Keratinocyte (primary cell): ENCODE measurements around the gene CYTH1.

Experiments used
- CTCF ChIP-seq, 3 experiments: IDR thresholded peaks in 1 of 3; conservative IDR thresholded peaks in 1 of 3; optimal IDR thresholded peaks in 1 of 3; 2 replicates in 2 of 3; 3 replicates in 1 of 3; pipeline versions ENCODE3 to v1.5.1; 2011; ENCODE audit warnings: low read length in 3 of 3, mild to moderate bottlenecking in 3 of 3, moderate library complexity in 2 of 3, control low read depth in 1 of 3, inconsistent platforms in 1 of 3; ENCODE audit not compliant: insufficient read depth in 2 of 3; ENCODE audit errors: extremely low read depth in 1 of 3
- EZH2 ChIP-seq: IDR thresholded peaks from one replicate; pipeline ENCODE4 v1.6.1; 2012; ENCODE audit warnings: inconsistent platforms, mild to moderate bottlenecking, low read length, moderate library complexity

DNA sequence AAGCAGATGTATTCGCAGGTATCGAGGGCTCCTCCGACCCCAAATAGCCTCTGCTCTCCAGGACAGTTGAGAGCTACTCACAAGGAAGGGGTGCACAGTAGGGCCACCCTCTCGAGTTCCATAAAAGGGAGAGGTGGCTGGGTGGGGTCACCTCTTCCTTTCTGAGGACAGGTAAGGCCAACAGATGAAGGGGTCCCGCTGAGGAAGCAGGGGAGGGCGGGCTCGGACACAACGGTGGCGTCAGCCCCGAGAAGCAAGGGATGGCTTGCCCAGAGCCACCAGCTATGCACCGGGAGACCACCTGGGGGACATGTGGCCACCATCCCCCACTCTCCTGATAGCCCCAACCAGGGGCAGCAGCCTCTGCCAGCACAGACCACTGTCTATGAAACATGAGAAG is 15.1 kb upstream of the CYTH1 start:
- no peak for TF ChIP-seq CTCF (optimal IDR thresholded peaks at IDR 0.05 in 1 of 3, IDR thresholded peaks at IDR 0.05 in 1 of 3, conservative IDR thresholded peaks at IDR 0.05 in 1 of 3; ENCODE audit: extremely low read depth in 1 of 3, insufficient read depth in 2 of 3, low read length in 3 of 3)
- no peak for TF ChIP-seq EZH2
